OCI-LY1 (cell line): ENCODE results near the gene SLCO2A1.

Experiments used
- CTCF ChIP-seq: fragments of 200-600 bp; sonication (generic), shearing (Covaris generic); IDR thresholded peaks from 2 replicates; pipeline ENCODE4 v1.5.1; 2017; ENCODE audit warnings: mild to moderate bottlenecking, antibody characterized with exemption, low read length, moderate library complexity, mixed read lengths
- EZH2 ChIP-seq: fragments of 200-600 bp; sonication (generic), shearing (Covaris generic); IDR thresholded peaks from 2 replicates; pipeline ENCODE4 v1.8.0; 2017; ENCODE audit warnings: borderline replicate concordance, mixed run types, mild to moderate bottlenecking, antibody characterized with exemption, low read length, moderate library complexity, mixed read lengths

- TF ChIP-seq CTCF (no peak), EZH2 (no peak)
Measured at GRCh38 chr3:133905376-133905775, 124.3 kb downstream of the SLCO2A1 start.
